Hematopoietic multipotent progenitor cell (in vitro differentiated cells): ENCODE results near the gene KRT25. TPM values are rescaled to one million over a fixed set of nuclear protein-coding genes. Genes with fewer than 3 reads are reported as not detected.
"Not testable (repeated sequence)": the region's sequence is repeated elsewhere in the genome, so short reads cannot be mapped to it uniquely, and the experiment has no call there.

Source experiments
- DNase-seq, 3 donors: peaks; one replicate each; pipeline ENCODE4 v3.0.0-alpha.2; 2011 to 2015; ENCODE audit warnings: low read depth in 2 of 3, low spot score in 2 of 3
- total RNA-seq: library from RNA; depleted of rRNA; stranded (reverse); fragments of >200 nt; gene quantifications from one replicate; pipeline ENCODE4 v1.2.3, GENCODE V29; 2012

The KRT25 gene
- total RNA-seq, 1 donor: not detected

- no peak for DNase-seq
Measured at GRCh38 chr17:40760105-40761016, 5.2 kb upstream of the KRT25 start.

DNA sequence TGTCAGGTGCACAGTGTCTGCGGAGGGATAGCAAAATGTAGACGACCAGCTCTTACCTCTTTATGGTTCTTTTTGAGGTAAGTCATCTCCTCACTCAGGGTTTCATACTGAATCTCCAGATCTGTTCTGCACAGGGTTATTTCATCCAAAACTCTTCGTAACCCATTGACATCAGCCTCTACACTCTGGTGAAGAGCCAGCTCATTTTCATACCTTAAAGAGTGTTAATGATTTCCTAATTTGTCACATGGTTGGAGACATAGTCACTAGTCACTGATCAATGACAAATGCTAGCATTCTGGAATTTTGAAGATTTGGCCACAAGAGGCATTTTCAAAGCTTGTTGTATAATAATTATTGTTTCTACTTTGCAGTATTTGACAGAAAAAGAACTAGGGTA lies 1.3 kb downstream of the KRT25 start:
- no peak for DNase-seq

GRCh38 chr17:40751065-40751464 lies 4.1 kb downstream of the KRT25 start:
- DNase-seq: no peak

DNA sequence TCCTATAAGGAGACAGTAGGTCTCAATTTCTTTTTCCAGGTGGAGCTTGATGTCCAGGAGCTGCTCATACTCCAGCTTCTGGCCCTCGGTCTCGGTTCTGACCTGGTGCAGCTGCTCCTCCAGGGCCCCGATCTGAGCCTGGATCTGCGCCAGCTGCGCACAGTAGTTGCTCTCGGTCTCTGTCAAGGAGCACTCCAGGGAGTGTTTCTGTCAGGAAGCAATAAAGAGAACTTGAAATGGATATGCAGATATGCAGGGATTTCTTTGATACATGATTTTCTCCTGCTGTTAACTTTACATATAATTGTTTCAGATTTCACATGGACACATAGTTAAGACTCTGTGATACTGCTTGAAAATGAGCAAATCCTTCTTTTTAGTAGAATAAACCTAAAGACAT lies 4.7 kb downstream of the KRT25 start:
- no peak for DNase-seq

DNA sequence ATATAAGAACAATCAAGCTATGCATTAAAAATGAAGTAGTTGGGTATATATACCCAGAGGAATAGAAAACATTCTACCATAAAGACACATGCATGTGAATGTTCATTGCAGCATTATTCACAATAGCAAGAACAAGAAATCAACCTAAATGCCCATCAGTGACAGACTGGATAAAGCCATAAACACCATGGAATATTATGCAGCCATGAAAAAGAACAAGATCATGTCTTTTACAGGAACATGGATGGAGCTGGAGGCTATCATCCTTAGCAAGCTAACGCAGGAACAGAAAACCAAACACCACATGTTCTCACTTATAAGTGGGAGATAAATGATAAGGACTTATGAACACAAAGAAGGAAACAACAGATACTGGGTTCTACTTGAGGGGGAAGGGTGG lies 6.5 kb downstream of the KRT25 start:
- not testable (repeated sequence) for DNase-seq

GRCh38 chr17:40738553-40738952 lies 16.6 kb downstream of the KRT25 start:
- DNase-seq: no peak

DNA sequence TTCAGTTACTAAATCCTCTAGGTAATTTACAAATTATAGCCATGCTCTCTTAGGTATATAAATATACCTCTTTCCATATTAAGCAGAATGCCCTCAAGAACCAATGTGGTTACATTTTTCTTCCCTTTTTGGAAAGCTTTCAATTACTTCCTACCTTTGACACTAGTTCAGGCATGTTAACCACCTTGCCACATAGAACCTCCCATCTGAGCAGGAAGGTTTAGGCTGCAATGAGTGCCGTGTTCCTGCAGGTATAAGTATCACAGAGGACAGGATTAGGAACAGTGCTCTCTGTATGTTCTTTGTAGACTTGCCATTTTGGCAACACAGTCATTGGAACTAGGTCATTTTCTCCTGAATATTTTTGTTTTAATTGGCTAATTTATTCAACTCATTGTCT lies 20.1 kb downstream of the KRT25 start:
- no peak for DNase-seq

GRCh38 chr17:40734018-40734417 lies 21.1 kb downstream of the KRT25 start:
- DNase-seq: no peak

DNA sequence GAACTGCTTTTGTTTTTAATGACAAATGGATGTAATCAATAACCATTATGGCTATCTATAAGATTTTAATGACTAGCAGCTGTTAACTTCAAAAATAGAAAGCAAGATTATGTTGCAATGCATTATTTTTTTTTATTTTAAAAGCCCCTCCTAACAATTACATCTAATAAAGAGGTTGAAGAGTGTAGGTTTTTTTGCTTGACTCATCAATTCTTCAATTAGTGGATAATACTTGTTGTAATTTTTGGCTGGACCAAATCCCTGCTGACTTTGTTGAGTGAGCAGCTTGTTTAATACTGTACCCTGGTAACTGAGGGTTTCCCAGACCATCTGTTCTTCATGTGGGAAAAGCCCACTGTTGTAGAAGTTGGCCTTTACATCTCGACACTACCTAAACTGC lies 24.2 kb downstream of the KRT25 start:
- no peak for DNase-seq

DNA sequence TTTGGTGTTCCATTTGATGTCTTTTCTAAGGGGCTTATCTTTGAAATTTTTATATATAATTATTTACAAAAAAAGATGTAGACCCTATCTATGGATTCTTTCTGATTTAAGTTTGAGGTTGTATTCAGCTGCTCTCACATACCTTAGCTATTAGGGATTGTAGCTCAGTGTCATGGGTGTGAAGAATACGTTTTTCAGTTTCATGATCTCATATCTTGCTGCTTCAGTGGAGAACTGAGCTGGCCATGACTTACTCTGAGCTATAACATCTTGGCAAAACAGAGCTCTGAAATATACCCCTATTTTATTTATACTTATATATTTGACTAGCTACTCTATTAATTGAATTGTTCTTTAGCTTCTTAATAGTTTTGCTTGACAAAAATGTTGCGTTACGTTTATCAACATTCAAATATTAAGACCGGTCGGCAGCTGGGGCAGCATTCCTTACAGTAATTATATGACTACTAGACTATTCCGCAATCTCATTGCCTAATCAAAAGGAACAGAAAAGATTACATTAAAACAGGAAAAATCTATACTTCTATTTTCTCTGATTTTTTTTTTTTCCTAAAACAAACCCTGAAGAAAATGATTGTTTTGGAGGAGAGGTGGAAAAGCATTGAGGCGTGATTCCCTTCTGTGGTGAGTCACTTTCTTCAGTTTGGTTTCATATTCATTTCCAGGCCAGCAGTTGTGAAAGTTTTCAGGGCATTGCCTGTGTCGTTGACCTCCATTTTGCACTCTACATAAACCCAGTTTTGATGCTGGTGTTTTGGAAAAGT lies 27.5 kb downstream of the KRT25 start:
- DNase-seq: no peak

DNA sequence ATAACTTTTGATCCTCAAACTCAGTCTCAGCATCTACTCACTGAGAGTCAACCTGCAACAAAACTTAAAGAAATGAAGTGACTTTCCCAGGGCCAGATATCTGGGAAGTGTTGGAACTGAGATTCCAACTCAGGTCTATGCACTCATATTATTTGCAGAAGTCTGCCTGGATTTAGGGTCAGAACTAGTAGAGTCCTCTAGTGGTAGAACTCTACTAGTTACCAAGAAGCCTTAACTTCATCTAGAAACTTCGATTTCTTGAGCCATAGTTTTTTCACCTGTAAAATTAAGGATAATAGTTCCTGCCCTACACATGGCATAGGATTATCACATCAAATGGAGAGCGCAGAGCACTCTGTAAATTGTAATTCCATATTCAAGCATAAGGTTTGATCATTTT lies 28.2 kb downstream of the KRT25 start:
- DNase-seq: peak in 1 of 3 donors; percentile 12

GRCh38 chr17:40724656-40725055 lies 30.5 kb downstream of the KRT25 start:
- DNase-seq: no peak

GRCh38 chr17:40722241-40722640 lies 32.9 kb downstream of the KRT25 start:
- DNase-seq: no peak

DNA sequence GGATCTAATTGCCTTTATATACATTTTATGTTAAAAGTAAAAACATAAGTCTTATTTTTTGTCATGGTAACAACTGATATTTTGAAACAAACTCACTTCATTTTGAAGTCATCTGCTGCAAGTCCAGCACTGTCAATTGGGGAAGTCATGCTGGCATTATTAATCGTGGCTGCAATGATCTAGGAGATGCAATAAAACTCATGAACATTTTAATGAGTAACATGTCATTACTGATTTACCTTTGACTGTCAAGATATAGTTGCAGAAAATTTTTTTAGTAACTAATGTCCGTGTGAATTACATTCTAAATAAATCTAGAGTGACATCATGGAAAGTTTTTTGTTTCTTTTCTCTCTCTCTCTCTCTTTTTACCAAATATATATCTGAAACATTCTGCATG lies 34.2 kb downstream of the KRT25 start:
- no peak for DNase-seq

DNA sequence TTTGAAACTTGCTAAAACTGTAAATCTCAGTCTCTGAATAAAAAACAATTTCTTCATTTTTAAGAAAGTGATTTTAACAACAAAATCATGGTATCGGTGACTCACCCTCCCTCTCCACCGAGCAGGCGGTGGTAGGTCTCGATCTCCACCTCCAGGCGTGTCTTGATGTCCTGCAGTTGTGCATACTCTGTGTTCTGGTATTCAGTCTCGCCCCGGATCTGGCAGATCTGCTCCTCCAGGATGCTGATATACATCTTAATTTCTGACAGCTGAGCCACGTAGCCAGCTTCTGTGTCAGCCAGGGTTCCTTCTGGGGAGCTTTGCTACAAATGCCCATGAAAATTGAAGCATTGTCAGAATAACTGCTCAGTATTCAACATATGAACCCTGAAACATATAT lies 36.2 kb downstream of the KRT25 start:
- no peak for DNase-seq

GRCh38 chr17:40717776-40718175 lies 37.4 kb downstream of the KRT25 start:
- no peak for DNase-seq

DNA sequence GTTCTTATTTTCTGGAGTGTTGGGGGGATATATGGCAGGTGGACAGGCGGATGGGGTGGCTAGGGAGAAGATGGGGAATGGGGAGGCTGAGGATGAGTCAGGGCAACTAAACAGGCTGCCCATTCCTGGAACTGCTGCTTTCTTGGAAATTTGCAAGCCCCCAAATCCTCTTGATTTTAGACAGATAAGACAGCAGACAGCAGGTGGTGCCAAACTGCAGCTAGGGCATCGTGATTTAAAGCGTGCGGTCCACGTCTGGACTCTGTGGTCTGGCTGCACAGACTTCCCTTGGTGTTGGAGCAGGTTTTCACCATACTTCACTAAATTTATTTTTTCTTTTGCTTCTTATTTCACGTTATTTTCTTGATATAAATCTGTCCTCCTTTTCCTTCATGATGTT lies 40.7 kb downstream of the KRT25 start:
- no peak for DNase-seq

DNA sequence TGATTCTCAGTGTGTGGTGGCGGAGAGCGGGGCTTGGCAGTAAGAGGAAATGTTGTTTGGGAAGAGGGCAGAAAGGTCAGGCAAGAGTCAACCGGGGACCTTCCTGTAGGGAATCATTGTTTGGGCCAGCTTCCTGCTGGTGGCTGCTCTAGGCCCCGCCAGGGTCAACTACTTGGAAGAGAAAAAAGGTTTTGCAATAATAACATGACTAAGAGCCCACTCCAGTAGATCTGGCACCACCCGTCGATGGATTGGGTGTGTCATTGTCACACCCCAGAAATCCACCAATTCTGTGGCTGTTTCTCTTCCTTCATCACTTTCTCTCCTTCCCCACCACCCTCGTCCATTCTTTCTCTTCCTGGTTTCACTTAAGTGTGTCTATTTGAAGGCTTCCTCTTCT lies 47.4 kb downstream of the KRT25 start:
- DNase-seq: no peak

- DNase-seq: no peak
Measured at GRCh38 chr17:40705584-40705983, 49.5 kb downstream of the KRT25 start.

GRCh38 chr17:40703652-40704051 lies 51.5 kb downstream of the KRT25 start, which contains the start of gene KRT24:
TSS of gene KRT24 (minus strand) at chr17:40703752. CDS start at chr17:40703693, 59 bp downstream.
- DNase-seq: no peak

GRCh38 chr17:40702271-40702670 lies 52.9 kb downstream of the KRT25 start:
- DNase-seq: no peak

DNA sequence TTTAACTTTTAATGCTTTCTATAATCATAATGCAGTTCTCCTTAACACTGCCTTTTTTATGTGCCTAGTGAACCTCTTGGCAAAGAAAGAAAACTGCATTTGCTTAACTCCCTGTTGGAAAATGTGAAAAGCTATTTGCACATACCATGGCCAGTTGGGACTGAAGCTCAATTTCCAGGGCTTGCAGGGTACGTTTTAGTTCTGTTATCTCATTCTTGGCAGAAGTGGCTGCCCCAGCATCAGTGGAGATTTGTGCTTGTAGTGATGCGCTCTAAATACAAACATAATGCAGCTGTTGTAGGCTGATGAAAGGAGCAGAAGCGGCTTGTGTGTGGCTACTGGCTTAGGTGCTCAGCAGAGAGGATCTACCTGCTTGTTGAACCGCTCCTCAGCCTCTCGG lies 55.3 kb downstream of the KRT25 start:
- DNase-seq: no peak
